Measurements from ENCODE around the gene ESRRB. TPM values are rescaled to one million over a fixed set of nuclear protein-coding genes. Genes with fewer than 3 reads are reported as not detected.

Gene ESRRB
- total RNA-seq: not detected in 2 replicates

GRCh38 chr14:76375947-76376404 is at the start of gene ESRRB:
TSS of gene ESRRB (plus strand) at chr14:76376137. CDS start at chr14:76376402, 265 bp downstream.

Other genes with a start within 250 kb of the ESRRB start
- 48.0 and 64.2 TPM in 2 replicates for gene GPATCH2L, start 224.2 kb upstream of the ESRRB start, total RNA-seq